Activated naive CD8-positive, alpha-beta T cell treated with anti-CD3 and anti-CD28 coated beads, Interleukin-2, amount 50 U/mL, for 24 hours (primary cell): Measurements from ENCODE around the gene CWC15.

Experiments used
- ATAC-seq: fragments of 150-1000 bp; cut with Tn5 transposase; one replicate; pipeline ENCODE4 v1.10.0; 2021
- DNase-seq: peaks from one replicate; pipeline ENCODE4 v3.0.0; 2021
- H3K27ac Mint-ChIP-seq: one replicate; pipeline ENCODE4 v1.8.0; 2021; ENCODE audit warnings: mild to moderate bottlenecking, mixed read lengths
- H3K27me3 Mint-ChIP-seq: one replicate; pipeline ENCODE4 v1.8.0; 2021; ENCODE audit warnings: mixed read lengths
- H3K36me3 Mint-ChIP-seq: one replicate; pipeline ENCODE4 v1.8.0; 2021; ENCODE audit warnings: low read depth, mixed read lengths
- H3K4me1 Mint-ChIP-seq: one replicate; pipeline ENCODE4 v1.8.0; 2021; ENCODE audit warnings: mixed read lengths
- H3K4me3 Mint-ChIP-seq: one replicate; pipeline ENCODE4 v1.8.0; 2021; ENCODE audit warnings: mild to moderate bottlenecking, moderate library complexity, mixed read lengths
- H3K9me3 Mint-ChIP-seq: one replicate; pipeline ENCODE4 v1.8.0; 2021; ENCODE audit warnings: mixed read lengths

The CWC15 gene

GRCh38 chr11:94912806-94913205, 60.5 kb downstream of the CWC15 start:
- ATAC-seq (no peak), DNase-seq (no peak)
- Mint-ChIP-seq H3K4me3 (no peak overlapping the region), H3K4me1 (no peaks in the 10 kb centered on the region), H3K27me3 (no peaks in the 10 kb centered on the region), H3K27ac (no peak overlapping the region), H3K9me3 (no peaks in the 10 kb centered on the region), H3K36me3 (peaks cover 2% of the 10 kb centered on the region)
